Neutrophil (primary cell): ENCODE results near the gene GNG7.

Experiments used
- H3K27ac ChIP-seq: fragments of 200-600 bp; sonication (generic); 2 replicates; pipeline ENCODE4 v1.5.1; 2016; ENCODE audit warnings: mild to moderate bottlenecking, moderate library complexity
- H3K27me3 ChIP-seq: fragments of 200-600 bp; sonication (generic); 2 replicates; pipeline ENCODE4 v1.6.0; 2016; ENCODE audit warnings: mild to moderate bottlenecking
- H3K36me3 ChIP-seq: fragments of 200-600 bp; sonication (generic); 2 replicates; pipeline ENCODE4 v1.5.1; 2017
- H3K4me1 ChIP-seq, 2 experiments: fragments of 200-600 bp in 1 of 2; sonication (generic) in 1 of 2; 1 replicate in 1 of 2; 2 replicates in 1 of 2; pipeline versions ENCODE4 v1.5.1 to v1.6.1; 2013 to 2016; ENCODE audit warnings: low read depth in 1 of 2, low read length in 1 of 2, mild to moderate bottlenecking in 1 of 2, moderate library complexity in 1 of 2; ENCODE audit not compliant: control insufficient read depth in 1 of 2, insufficient read depth in 1 of 2
- H3K4me3 ChIP-seq, 2 experiments: fragments of 200-600 bp in 1 of 2; sonication (generic) in 1 of 2; 1 replicate in 1 of 2; 2 replicates in 1 of 2; pipeline ENCODE4 v1.5.1; 2013 to 2016; ENCODE audit warnings: low read depth in 1 of 2, low read length in 1 of 2, mild to moderate bottlenecking in 1 of 2, moderate library complexity in 1 of 2
- H3K9me3 ChIP-seq: fragments of 200-600 bp; sonication (generic); 2 replicates; pipeline ENCODE4 v1.5.1; 2016
- CTCF ChIP-seq: fragments of 200-600 bp; sonication (generic); IDR thresholded peaks from 2 replicates; pipeline ENCODE4 v1.5.1; 2016; ENCODE audit warnings: antibody characterized with exemption

GNG7 gene

GRCh38 chr19:2617393-2618165, 84.9 kb downstream of the GNG7 start:
- Histone ChIP-seq H3K4me3 (peak overlapping the region; percentile 19 to 58), H3K36me3 (no peaks in the 10 kb centered on the region), H3K9me3 (no peaks in the 10 kb centered on the region), H3K27ac (peak overlapping the region; percentile 99), H3K4me1 (peaks cover 100% of the 10 kb centered on the region in 2 experiments), H3K27me3 (no peaks in the 10 kb centered on the region)
- TF ChIP-seq CTCF: no peak

GRCh38 chr19:2616741-2617392, 85.6 kb downstream of the GNG7 start:
- TF ChIP-seq CTCF: no peak
- Histone ChIP-seq H3K4me1 (peaks cover 99 to 100% of the 10 kb centered on the region in 2 experiments), H3K9me3 (no peaks in the 10 kb centered on the region)

GRCh38 chr19:2615782-2616181, 86.7 kb downstream of the GNG7 start:
- Histone ChIP-seq H3K4me1 (peaks cover 97 to 98% of the 10 kb centered on the region in 2 experiments), H3K4me3 (peak overlapping the region in 1 of 2 experiments; percentile 58)
- no peak for TF ChIP-seq CTCF

More at GRCh38 chr19:2616741-2617392, 85.6 kb downstream of the GNG7 start:
- peak overlapping the region; percentile 13 to 58 for H3K4me3 ChIP-seq
- H3K27ac ChIP-seq: peak overlapping the region; percentile 99
- no peaks in the 10 kb centered on the region for H3K27me3 ChIP-seq
- H3K36me3 ChIP-seq: no peaks in the 10 kb centered on the region

GRCh38 chr19:2613507-2614295, 88.8 kb downstream of the GNG7 start:
- peak; percentile 82 for TF ChIP-seq CTCF
- H3K27ac ChIP-seq: peak overlapping the region; percentile 99
- H3K4me1 ChIP-seq: peaks cover 80% of the 10 kb centered on the region in 2 experiments
- H3K36me3 ChIP-seq: no peaks in the 10 kb centered on the region
- peak overlapping the region; percentile 27 to 58 for H3K4me3 ChIP-seq
- H3K27me3 ChIP-seq: no peaks in the 10 kb centered on the region
- H3K9me3 ChIP-seq: no peaks in the 10 kb centered on the region

More at GRCh38 chr19:2615782-2616181, 86.7 kb downstream of the GNG7 start:
- no peaks in the 10 kb centered on the region for H3K36me3 ChIP-seq
- no peaks in the 10 kb centered on the region for H3K27me3 ChIP-seq
- H3K27ac ChIP-seq: peak overlapping the region; percentile 99
- no peaks in the 10 kb centered on the region for H3K9me3 ChIP-seq

GRCh38 chr19:2612619-2613249, 89.8 kb downstream of the GNG7 start:
- H3K36me3 ChIP-seq: no peaks in the 10 kb centered on the region
- H3K27me3 ChIP-seq: no peaks in the 10 kb centered on the region
- peaks cover 71% of the 10 kb centered on the region in 2 experiments for H3K4me1 ChIP-seq
- no peak overlapping the region for H3K4me3 ChIP-seq
- TF ChIP-seq CTCF: no peak
- H3K27ac ChIP-seq: peak overlapping the region; percentile 99
- H3K9me3 ChIP-seq: no peaks in the 10 kb centered on the region
